Activated CD8-positive, alpha-beta T cell treated with anti-CD3 and anti-CD28 coated beads, Interleukin-2, amount 10 ng/mL, durations not matched to agents 7 days and 5 days (primary cell): ENCODE results near the gene MRPL21. TPM values are rescaled to one million over a fixed set of nuclear protein-coding genes. Genes with fewer than 3 reads are reported as not detected.

ENCODE experiments used
- ATAC-seq: fragments of 150-1000 bp; cut with Tn5 transposase; one replicate; pipeline ENCODE4 v1.10.0; 2021; ENCODE audit warnings: moderate library complexity
- CTCF ChIA-PET: fragments of 350-600 bp; sonication (Branson Sonifier 250); formaldehyde crosslinking; loops from one replicate; lab custom pipeline; 2021; ENCODE audit warnings: antibody characterized with exemption; lab: Charles Lee
- POLR2A ChIA-PET: fragments of 350-600 bp; sonication (Branson Sonifier 250); formaldehyde crosslinking; loops from one replicate; lab custom pipeline; 2021; ENCODE audit warnings: antibody characterized with exemption; lab: Charles Lee
- DNase-seq: peaks from one replicate; pipeline ENCODE4 v3.0.0-alpha.2; 2020
- H3K27ac Mint-ChIP-seq: one replicate; pipeline ENCODE4 v1.8.0; 2021; ENCODE audit warnings: mild to moderate bottlenecking, mixed read lengths
- H3K27me3 Mint-ChIP-seq: one replicate; pipeline ENCODE4 v1.8.0; 2021; ENCODE audit warnings: low read depth, mixed read lengths
- H3K36me3 Mint-ChIP-seq: one replicate; pipeline ENCODE4 v1.8.0; 2021; ENCODE audit warnings: low read depth, mixed read lengths
- H3K4me1 Mint-ChIP-seq: one replicate; pipeline ENCODE4 v1.8.0; 2021; ENCODE audit warnings: low read depth, mixed read lengths
- H3K4me3 Mint-ChIP-seq: one replicate; pipeline ENCODE4 v1.8.0; 2021; ENCODE audit warnings: mild to moderate bottlenecking, mixed read lengths
- H3K9me3 Mint-ChIP-seq: one replicate; pipeline ENCODE4 v1.8.0; 2022; ENCODE audit warnings: mixed read lengths; ENCODE audit not compliant: insufficient read depth
- total RNA-seq, 2 experiments: library from RNA; stranded (reverse); gene quantifications; one replicate each; pipeline ENCODE4 v1.2.3, GENCODE V29; 2021

MRPL21 gene
- total RNA-seq, 2 experiments from 2014 or later: 64.9 to 69.0 TPM

GRCh38 chr11:68854273-68854958, 49.2 kb downstream of the MRPL21 start:
- Mint-ChIP-seq H3K27me3 (peaks cover 34% of the 10 kb centered on the region), H3K9me3 (no peaks in the 10 kb centered on the region), H3K4me1 (peaks cover 12% of the 10 kb centered on the region), H3K27ac (no peak overlapping the region), H3K4me3 (no peak overlapping the region), H3K36me3 (no peaks in the 10 kb centered on the region)
- DNase-seq (no peak), ATAC-seq (no peak)
- POLR2A ChIA-PET: no interaction called here
- CTCF ChIA-PET: interaction anchor here (1.0 kb wide), 1 partner anchor 10 kb away, joined by 3 read pairs; no protein-coding TSS in a partner anchor

- no peak for ATAC-seq
- CTCF ChIA-PET: interaction anchor here (2.2 kb wide), 1 partner anchor 9 kb away, joined by 9 read pairs; no protein-coding TSS in a partner anchor
- peaks cover 34% of the 10 kb centered on the region for H3K27me3 Mint-ChIP-seq
- H3K9me3 Mint-ChIP-seq: no peaks in the 10 kb centered on the region
- no peak overlapping the region for H3K4me3 Mint-ChIP-seq
- peaks cover 12% of the 10 kb centered on the region for H3K4me1 Mint-ChIP-seq
- peak overlapping the region; percentile 40 for H3K27ac Mint-ChIP-seq
- no peak for DNase-seq
- POLR2A ChIA-PET: interaction anchor here (0.7 kb wide), 1 partner anchor 9 kb away, joined by 4 read pairs; no protein-coding TSS in a partner anchor
- H3K36me3 Mint-ChIP-seq: no peaks in the 10 kb centered on the region
Measured at GRCh38 chr11:68852628-68853027, 51.0 kb downstream of the MRPL21 start.

DNA sequence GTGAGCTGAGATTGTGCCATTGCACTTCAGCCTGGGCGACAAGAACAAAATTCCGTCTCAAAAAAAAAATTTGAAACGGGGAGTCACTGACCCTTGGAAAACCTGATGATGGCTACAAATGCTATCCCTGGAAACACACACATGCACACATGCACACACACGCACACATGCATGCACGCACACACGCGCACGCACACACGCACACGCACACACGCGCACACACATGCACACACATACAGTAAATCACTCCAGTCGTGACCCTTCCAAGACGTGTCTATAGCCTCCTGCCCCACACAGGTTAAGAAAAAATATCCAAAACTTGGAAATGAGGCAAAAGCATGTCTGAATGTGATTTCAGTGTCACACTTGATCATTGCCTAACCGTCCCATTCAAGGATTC, 55.2 kb downstream of the MRPL21 start:
- Mint-ChIP-seq H3K9me3 (no peaks in the 10 kb centered on the region), H3K27ac (no peak overlapping the region), H3K36me3 (no peaks in the 10 kb centered on the region), H3K4me1 (peaks cover 19% of the 10 kb centered on the region), H3K4me3 (no peak overlapping the region), H3K27me3 (peaks cover 24% of the 10 kb centered on the region)
- POLR2A ChIA-PET: interaction anchor here (1.2 kb wide), 1 partner anchor 10 kb away, joined by 3 read pairs; no protein-coding TSS in a partner anchor
- CTCF ChIA-PET: no interaction called here
- no peak for ATAC-seq
- no peak for DNase-seq

- ChIA-PET POLR2A (interaction anchor here (1.2 kb wide), 1 partner anchor 9 kb away, joined by 3 read pairs; no protein-coding TSS in a partner anchor), CTCF (no interaction called here)
- Mint-ChIP-seq H3K9me3 (no peaks in the 10 kb centered on the region), H3K4me1 (peaks cover 23% of the 10 kb centered on the region), H3K36me3 (no peaks in the 10 kb centered on the region), H3K27me3 (peaks cover 20% of the 10 kb centered on the region), H3K27ac (no peak overlapping the region), H3K4me3 (no peak overlapping the region)
- no peak for DNase-seq
- ATAC-seq: no peak
Measured at GRCh38 chr11:68847395-68847794, 56.2 kb downstream of the MRPL21 start.

DNA sequence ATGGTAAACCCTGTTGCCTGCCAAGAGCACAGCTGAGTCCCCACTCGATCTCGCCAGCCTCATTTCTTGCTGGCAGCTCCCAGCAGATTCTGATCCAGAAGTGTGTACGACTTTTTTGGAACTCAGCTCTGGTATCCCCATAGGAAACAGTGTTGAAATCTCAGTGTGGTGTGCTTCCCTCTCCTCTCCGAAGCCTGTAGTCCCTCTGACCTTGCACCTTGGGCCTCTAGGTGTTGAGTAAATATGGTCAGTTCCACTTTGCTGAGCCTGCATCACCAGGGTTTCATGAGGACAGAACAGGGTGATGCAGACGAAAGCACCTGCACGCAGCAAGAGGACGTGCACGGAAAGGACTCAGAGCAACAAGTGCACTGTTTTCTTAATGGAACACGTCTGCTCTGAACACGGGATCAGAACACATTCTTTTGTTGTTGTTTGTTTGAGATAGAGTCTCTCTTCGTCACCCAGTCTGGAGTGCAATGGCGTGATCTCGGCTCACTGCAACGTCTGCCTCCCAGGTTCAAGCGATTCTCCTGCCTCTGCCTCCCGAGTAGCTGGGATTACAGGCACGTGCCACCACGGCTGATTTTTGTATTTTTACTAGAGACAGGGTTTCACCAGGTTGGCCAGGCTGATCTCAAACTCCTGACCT, 58.2 kb downstream of the MRPL21 start:
- Mint-ChIP-seq H3K4me3 (no peak overlapping the region), H3K27ac (no peak overlapping the region), H3K9me3 (no peaks in the 10 kb centered on the region), H3K36me3 (no peaks in the 10 kb centered on the region), H3K4me1 (peaks cover 26% of the 10 kb centered on the region), H3K27me3 (peaks cover 17% of the 10 kb centered on the region)
- ATAC-seq (no peak), DNase-seq (no peak)
- ChIA-PET POLR2A (no interaction called here), CTCF (no interaction called here)

DNA sequence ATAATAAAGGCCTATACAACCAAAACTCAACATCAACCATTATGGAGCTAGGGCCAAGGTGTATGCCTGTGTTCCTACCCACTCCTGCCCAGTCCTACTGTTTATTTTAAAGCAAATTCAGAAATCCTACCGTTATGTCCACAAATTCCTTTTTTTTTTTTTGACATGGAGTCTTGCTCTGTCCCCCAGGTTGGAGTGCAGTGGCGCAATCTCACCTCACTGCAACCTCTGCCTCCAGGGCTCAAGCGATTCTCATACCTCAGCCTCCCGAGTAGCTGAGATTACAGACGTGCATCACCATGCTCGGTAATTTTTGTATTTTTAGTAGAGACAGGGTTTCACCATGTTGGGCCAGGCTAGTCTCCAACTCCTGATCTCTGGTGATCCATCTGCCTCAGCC, 58.8 kb downstream of the MRPL21 start:
- Mint-ChIP-seq H3K9me3 (no peaks in the 10 kb centered on the region), H3K36me3 (no peaks in the 10 kb centered on the region), H3K27me3 (peaks cover 17% of the 10 kb centered on the region), H3K4me1 (peaks cover 32% of the 10 kb centered on the region), H3K4me3 (no peak overlapping the region), H3K27ac (no peak overlapping the region)
- ChIA-PET POLR2A (no interaction called here), CTCF (interaction anchor here (0.9 to 2.4 kb wide), 7 partner anchors 7 to 226 kb away, joined by 3 to 13 read pairs (median 4); no protein-coding TSS in a partner anchor)
- ATAC-seq (no peak), DNase-seq (no peak)

GRCh38 chr11:68844376-68844775, 59.3 kb downstream of the MRPL21 start:
- H3K4me1 Mint-ChIP-seq: peaks cover 37% of the 10 kb centered on the region
- no peaks in the 10 kb centered on the region for H3K36me3 Mint-ChIP-seq
- no peak for ATAC-seq
- H3K27ac Mint-ChIP-seq: peak overlapping the region; percentile 3
- no peaks in the 10 kb centered on the region for H3K9me3 Mint-ChIP-seq
- CTCF ChIA-PET: interaction anchor here (0.8 to 2.4 kb wide), 12 partner anchors 8 to 227 kb away, joined by 3 to 13 read pairs (median 4); no protein-coding TSS in a partner anchor
- POLR2A ChIA-PET: interaction anchor here (0.8 to 2.1 kb wide), 3 partner anchors 16 to 95 kb away, joined by 4 to 5 read pairs (median 4); partner anchors contain the start of gene IGHMBP2
- H3K4me3 Mint-ChIP-seq: peak overlapping the region; percentile 90
- peaks cover 17% of the 10 kb centered on the region for H3K27me3 Mint-ChIP-seq
- DNase-seq: no peak

GRCh38 chr11:68843703-68844312, 59.8 kb downstream of the MRPL21 start:
- ChIA-PET POLR2A (interaction anchor here (0.8 to 2.1 kb wide), 4 partner anchors 9 to 94 kb away, joined by 4 to 5 read pairs (median 4); partner anchors contain the start of gene IGHMBP2), CTCF (interaction anchor here (0.7 to 2.4 kb wide), 14 partner anchors 8 to 260 kb away, joined by 3 to 13 read pairs (median 4); no protein-coding TSS in a partner anchor)
- Mint-ChIP-seq H3K9me3 (no peaks in the 10 kb centered on the region), H3K27me3 (peaks cover 17% of the 10 kb centered on the region), H3K4me1 (peaks cover 39% of the 10 kb centered on the region), H3K27ac (peak overlapping the region; percentile 90), H3K36me3 (no peaks in the 10 kb centered on the region), H3K4me3 (peak overlapping the region; percentile 90)
- peak; percentile 60 for ATAC-seq
- DNase-seq: peak; percentile 73

GRCh38 chr11:68843052-68843561, 60.5 kb downstream of the MRPL21 start:
- ChIA-PET CTCF (interaction anchor here (0.7 to 2.4 kb wide), 15 partner anchors 8 to 259 kb away, joined by 3 to 13 read pairs (median 4); no protein-coding TSS in a partner anchor), POLR2A (interaction anchor here (0.9 to 2.1 kb wide), 4 partner anchors 10 to 93 kb away, joined by 4 to 6 read pairs (median 4); partner anchors contain the start of gene IGHMBP2)
- H3K9me3 Mint-ChIP-seq: no peaks in the 10 kb centered on the region
- H3K4me1 Mint-ChIP-seq: peaks cover 44% of the 10 kb centered on the region
- peak overlapping the region; percentile 90 for H3K4me3 Mint-ChIP-seq
- DNase-seq: peak; percentile 81
- H3K27ac Mint-ChIP-seq: peak overlapping the region; percentile 90
- peaks cover 15% of the 10 kb centered on the region for H3K27me3 Mint-ChIP-seq
- peaks cover 2% of the 10 kb centered on the region for H3K36me3 Mint-ChIP-seq
- ATAC-seq: peak; percentile 5

DNA sequence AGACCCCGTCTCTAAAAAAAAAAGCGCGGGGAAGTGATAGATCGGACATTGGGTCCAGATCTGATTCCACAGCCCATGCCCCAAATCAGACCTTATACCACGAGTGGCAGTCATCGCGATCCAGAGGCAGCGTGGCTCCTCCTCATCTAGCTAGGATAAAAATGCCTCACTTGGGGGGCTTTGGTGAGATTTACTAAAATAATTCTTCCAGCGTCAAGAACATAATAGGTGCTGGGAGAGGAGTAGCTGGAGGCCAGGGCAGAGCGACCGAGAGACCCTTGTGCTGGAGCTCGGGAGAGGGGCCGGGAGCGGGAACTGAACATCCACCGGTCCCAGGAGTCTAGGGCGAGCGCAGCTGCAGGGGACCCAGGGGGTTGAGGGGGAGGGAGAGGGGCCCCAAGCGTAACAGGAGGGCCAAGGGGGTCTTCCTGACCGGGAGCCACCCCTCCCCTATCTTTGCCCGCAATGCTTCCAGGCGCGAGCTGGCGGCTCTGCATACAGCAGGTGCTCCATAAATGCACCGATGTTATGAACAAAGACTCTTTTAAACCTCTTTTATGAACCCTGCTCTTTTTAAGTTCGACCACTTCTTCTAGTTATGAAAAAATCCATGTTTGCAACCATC, 61.1 kb downstream of the MRPL21 start:
- no peak for DNase-seq
- ChIA-PET POLR2A (interaction anchor here (1.1 to 2.1 kb wide), 4 partner anchors 10 to 93 kb away, joined by 3 to 6 read pairs (median 4); no protein-coding TSS in a partner anchor), CTCF (interaction anchor here (0.7 to 2.4 kb wide), 8 partner anchors 14 to 210 kb away, joined by 3 to 13 read pairs (median 4); no protein-coding TSS in a partner anchor)
- peak overlapping the region; percentile 90 for H3K27ac Mint-ChIP-seq
- no peaks in the 10 kb centered on the region for H3K9me3 Mint-ChIP-seq
- H3K27me3 Mint-ChIP-seq: peaks cover 13% of the 10 kb centered on the region
- peak overlapping the region; percentile 90 for H3K4me3 Mint-ChIP-seq
- ATAC-seq: no peak
- peaks cover 7% of the 10 kb centered on the region for H3K36me3 Mint-ChIP-seq
- H3K4me1 Mint-ChIP-seq: peaks cover 50% of the 10 kb centered on the region
